HG03342 (cell line): Measurements from ENCODE around the gene PTCD2.
"Not testable (repeated sequence)": the region's sequence is repeated elsewhere in the genome, so short reads cannot be mapped to it uniquely, and the experiment has no call there.

ENCODE experiments used
- ATAC-seq: cut with Tn5 transposase; IDR thresholded peaks from one replicate; pipeline ENCODE4 v1.9.1; 2021; ENCODE audit warnings: mild to moderate bottlenecking, moderate library complexity; ENCODE audit not compliant: unreplicated experiment

Gene PTCD2

DNA sequence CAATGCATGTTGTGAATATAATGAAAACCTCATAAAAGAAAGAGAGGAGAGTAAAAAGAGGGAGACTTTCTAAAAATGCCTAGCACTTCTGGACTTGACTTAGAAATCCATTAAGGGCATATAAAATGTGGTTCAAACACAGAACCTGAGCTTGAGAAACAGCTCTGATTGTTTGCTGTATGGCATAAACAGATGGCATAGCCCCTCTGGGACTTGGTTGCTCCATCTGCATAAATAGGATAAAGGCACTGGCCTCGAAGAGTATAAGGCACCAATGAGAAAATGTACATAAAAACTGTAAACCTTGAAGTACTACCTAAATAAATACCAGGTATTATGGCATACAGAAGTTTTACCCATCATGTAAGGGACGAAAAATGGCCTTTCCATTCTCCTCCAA, 23.9 kb upstream of the PTCD2 start:
- ATAC-seq, result no peak

DNA sequence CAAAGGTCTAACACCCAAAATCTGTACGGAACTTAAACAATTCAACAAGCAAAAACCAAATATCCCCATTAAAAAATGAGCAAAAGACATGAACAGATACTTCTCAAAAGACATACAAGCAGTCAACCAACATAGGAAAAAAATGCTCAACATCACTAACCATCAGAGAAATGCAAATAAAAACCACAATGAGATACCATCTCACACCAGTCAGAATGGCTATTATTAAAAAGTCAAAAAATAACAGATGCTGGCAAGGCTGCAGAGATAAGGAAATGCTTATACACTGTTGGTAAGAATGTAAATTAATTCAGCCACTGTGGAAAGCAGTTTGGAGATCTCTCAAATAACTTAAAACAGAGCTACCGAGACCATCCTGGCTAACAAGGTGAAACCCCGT, 22.0 kb upstream of the PTCD2 start:
- ATAC-seq, result peak; percentile 46

DNA sequence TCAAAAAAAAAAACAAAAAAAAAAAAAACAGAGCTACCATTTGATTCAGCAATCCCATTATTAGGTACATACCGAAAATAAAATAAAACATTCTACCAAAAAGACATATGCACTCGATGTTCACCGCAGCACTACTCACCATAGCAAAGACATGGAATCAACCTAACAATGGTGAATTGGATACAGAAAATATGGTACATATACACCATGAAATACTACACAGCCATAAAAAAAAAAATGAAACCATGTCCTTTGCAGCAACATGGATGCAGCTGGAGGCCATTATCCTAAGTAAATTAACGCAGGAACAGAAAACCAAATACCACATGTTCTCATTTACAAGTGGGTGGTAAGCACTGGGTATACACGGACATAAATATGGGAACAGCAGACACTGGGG, 21.5 kb upstream of the PTCD2 start:
- ATAC-seq, result no peak

GRCh38 chr5:72300590-72301339, 19.4 kb upstream of the PTCD2 start:
- no peak for ATAC-seq

DNA sequence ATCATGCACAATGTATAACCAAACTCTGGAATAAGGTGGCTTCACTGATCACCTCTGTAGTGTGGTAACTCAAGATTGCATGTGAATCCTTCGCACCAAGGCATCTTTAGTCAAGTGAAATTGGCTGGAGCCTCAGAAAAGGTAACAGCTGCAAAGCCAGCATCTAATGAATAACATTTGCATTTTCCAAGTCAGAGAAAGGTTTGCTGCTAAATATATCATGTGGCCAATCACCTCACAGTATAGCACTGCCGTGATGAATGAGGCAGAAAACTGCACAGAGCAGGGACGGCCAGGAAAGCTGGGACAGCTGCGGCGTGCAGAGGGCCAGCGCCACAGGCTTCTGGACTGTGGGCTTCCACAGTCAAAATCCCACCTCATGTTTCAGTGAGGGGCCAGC, 18.6 kb upstream of the PTCD2 start:
- peak; percentile 71 for ATAC-seq

DNA sequence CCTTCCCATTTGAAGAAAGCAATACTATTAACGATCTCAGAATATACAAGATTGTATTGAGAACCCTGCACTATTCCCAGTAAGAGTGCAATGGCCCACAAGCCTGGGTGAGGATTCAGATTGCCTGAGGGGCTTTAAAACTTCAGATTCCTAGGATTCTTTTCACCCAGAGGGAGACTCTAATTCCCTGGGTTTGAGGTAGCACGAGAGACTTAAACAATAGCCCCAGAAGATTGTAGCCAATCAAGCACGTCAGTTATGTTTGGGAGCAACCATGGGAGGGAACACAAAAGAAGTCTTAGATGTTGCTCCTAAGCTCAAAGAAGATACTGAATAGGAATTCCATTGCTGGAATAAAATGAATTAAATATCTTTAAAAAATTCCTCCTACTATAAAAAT, 18.0 kb upstream of the PTCD2 start:
- ATAC-seq, result no peak

GRCh38 chr5:72305194-72306142, 14.7 kb upstream of the PTCD2 start:
- no peak for ATAC-seq

DNA sequence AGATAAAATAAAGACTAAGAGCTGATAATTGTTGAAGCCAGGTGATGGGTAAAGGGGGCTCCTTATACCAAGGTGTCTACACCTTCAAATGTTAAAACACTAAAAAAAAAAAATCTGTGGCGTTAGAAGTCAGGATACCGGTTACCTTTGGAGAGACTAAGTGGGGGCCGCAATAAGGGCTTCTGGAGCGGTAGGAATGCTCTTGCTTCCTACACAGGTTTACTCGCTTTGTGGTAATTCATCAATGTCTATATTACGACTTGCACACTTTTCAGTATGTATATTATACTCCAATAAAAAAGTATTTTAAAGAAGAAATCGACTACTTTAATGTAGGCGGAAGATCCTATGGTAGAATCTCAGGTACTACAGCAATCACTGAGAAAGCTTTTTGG, 12.6 kb upstream of the PTCD2 start:
- no peak for ATAC-seq

DNA sequence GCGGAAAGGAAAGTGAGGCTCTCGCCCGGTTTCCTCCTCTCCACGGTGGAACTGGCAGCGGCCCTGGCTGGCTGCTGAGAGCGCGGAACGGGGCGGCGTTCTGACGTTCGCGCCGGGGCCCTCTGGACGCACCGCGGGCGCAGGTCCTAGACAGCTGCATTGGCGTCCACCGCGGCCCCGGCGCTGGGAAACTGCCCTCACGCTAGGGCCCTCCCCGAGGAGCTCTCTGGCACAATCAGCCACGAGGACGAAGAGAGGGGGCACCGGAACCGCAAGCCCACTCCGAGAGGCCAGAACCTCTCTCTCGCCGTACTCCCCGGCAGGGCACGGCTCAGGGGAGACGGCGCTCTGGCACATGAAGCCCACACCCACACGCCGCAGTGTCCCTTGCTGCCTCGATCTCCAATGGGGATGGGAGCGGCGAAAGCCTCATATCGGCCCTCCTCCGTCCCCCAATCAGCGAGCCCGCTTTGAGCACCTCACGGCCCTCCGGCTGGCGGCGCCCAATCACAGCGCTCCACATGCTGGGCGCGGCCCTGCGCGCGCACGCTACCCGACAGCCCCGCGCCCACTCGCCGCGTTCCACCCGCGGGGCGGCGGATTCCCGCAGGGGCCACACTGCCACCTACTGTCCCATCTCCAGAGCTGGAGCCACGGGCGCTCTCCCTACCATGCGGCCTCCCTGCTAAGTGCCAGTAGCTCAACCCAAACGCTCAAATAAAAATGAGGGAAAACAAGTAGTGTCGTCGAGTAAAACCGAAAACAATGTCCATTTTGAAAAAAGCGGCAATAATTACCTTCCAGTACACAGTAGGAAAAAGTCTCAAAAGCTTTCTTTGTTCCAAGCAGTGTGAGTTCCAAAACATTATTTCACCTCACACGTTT, 12.0 kb upstream of the PTCD2 start:
- ATAC-seq, result peak; percentile 91

- no peak for ATAC-seq
Measured at GRCh38 chr5:72308853-72309191, 11.4 kb upstream of the PTCD2 start.

GRCh38 chr5:72313141-72313540, 7.0 kb upstream of the PTCD2 start:
- ATAC-seq, result no peak

DNA sequence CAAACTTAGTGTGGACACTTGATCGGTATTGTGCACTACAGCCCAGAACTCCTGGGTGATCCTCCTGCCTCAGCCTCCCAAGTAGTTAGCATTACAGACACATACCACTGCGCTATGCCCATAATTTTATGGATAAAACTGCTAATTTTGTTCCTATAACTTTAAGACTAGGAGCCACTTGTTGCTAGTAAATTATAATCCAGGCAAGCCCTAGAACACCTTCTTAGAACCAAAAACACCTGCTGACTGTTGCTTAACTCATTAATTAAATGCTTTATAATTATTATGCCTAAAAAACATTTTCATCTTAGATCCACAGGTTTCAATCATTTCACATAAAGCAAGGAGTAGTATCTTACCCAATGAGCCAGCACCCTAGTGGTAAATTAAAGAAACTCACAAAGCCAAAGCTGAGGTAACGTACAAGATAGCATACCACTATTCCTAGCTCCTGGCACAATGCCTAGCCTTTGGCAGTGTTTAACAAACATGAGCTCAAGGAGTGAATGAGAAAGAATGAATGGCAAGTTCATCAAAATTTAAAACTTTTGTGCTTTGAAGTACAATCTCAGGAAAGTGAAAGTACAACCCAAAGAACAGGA, 5.5 kb upstream of the PTCD2 start:
- no peak for ATAC-seq

DNA sequence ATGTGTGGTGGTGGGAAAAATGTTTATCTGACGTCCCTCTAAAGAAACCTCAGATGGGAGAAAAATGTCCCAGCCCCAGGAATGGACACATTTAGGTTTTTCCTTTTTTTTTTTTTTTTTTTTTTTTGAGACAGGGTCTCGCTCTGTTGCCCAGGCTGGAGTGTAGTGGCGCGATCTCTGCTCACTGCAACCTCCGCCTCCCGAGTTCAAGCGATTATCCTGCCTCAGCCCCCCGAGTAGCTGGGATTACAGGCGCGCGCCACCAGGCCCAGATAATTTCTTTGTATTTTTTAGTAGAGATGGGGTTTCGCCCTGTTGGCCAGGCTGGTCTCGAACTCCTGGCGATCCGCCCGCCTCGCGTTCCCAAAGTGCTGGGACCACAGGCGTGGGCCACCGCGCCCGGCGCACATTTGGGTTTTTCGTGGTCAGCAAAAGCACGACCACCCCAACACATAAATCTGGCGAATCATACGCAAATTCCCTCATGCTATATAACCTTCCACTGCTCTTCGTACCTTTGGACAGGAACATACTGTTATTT, 668 bp upstream of the PTCD2 start:
- ATAC-seq, result not testable (repeated sequence)

GRCh38 chr5:72324189-72324825, 4.1 kb downstream of the PTCD2 start:
- no peak for ATAC-seq

- no peak for ATAC-seq
Measured at GRCh38 chr5:72325566-72326305, 5.6 kb downstream of the PTCD2 start.

DNA sequence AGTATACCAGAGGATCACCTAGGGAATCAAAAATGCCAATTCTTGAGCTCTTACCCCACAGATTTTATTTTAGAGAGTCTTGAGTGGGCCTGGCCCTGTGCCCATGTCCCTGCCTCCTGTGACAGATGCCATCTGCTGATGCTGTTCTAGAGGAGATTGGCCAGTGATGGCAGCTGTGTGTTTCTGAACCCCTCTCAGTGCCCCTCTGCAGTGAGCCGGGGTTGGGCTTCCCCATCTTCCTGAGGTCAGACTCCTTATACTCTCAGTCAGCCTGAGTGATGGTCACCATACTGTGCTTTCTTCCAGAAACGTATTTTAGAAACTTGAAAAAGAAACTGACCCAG, 6.1 kb downstream of the PTCD2 start:
- ATAC-seq, result no peak

DNA sequence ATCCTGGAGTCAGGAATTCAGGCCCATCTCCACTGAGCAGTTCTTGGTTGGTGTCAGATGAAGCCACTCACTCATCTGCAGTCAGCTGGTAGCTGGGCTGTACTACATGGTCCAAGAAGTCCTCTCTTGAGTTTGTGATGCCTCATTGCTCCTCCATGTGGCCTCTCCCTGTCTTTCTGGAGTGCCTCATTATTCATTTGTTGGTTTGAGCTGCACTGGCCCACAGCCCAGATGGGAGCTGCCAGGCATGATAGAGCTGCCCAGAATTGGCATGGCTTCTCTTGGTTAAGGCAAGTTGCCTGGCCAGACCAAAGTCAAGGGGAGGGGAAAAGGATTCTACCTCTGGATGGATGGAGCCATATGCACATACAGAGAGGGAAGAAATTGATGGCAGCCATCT, 8.0 kb downstream of the PTCD2 start:
- no peak for ATAC-seq

DNA sequence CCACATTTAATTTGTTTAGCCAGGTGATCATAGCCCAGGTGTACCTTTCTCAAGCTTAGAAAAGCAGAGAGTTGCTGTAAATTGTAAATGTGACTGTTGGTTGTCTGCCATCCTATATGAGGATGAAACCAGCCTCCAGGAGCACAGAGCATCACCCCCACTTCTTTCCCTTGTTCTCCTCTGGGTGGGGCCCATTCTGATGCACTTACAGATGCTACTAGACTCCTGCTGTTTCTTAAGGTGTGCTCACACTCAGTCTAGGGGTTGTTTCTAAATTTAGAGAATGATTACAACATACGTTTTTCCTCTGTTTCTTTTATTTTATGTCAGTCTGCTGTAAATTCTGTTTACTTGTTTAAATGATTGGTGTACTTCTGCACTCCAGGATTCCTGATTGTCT, 10.5 kb downstream of the PTCD2 start:
- no peak for ATAC-seq

- no peak for ATAC-seq
Measured at GRCh38 chr5:72337159-72337558, 17.0 kb downstream of the PTCD2 start.
